NCI-H524 treated with DMSO at 0.1 percent for 48 hours (cell line): Measurements from ENCODE around the gene BABAM2.

Experiments used
- DNase-seq: peaks from one replicate; lab custom pipeline; 2025; lab: John Stamatoyannopoulos, UW

The BABAM2 gene

GRCh38 chr2:28378679-28379584 lies 488.4 kb downstream of the BABAM2 start:
- no peak for DNase-seq

GRCh38 chr2:28380219-28380618 lies 489.7 kb downstream of the BABAM2 start:
- no peak for DNase-seq

DNA sequence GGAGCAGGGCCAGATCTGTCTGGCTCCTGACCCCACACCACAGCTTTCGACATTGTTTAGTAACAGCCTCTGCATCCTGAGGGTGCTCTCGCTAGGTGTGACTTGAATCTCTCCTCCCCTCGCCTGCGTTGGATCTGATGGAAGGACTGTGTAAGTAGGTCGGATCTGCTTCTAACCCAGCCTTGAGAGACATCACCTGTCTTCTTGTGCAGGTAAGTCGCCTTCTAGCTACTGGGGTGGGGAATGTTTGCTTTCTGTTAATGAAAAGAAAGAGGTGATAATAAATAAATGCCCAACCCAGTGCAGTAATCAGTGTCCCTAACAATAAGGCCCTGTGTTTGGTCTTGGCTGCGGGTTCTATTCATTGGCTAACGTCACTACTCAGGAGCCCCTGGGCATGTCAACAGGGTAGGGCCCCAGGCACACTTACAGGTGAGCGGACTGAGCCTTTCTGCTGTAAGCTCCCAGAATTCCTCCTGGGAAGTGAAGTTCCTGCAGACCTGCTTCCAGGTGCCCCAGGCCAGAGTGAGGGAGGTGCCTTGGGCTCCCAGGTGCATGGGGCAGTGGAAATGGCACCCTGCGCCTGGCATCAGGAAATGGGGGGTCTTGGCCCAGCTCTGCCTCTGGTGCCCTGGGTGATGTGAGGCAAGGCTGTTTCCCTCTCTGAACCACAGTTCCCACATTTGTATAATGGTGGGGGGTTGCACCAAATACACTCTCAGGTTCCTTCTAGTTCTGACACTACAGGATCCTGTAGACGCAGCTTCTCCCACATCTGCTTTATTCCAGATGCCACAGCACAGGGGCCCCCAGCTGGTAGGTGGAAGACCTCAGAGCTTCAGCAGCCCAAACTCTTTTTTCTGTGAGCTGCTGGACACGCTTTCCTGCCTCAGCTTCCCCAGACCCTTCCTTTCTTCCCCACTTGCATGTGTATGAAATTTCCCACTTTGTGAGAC lies 491.0 kb downstream of the BABAM2 start:
- DNase-seq, result no peak

DNA sequence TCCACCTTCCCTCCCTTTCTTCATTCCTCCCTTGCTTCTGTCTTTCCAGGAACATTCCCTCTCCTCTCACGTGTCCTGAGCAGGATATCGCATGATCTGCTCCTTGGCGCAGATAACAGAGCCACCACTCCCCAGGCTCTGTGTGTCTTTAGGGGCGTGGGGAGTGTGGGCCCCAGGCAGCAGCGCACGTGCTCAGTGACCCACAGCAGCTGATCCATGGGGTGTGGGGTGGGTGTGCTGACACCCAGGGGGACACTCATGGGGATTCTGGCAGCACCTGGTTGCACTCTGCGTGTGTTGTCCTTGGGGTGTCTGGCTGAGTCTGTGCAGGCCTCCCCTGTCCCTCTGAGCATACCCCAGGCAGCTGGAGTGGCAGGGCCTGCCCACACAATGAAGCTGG lies 492.2 kb downstream of the BABAM2 start:
- no peak for DNase-seq

DNA sequence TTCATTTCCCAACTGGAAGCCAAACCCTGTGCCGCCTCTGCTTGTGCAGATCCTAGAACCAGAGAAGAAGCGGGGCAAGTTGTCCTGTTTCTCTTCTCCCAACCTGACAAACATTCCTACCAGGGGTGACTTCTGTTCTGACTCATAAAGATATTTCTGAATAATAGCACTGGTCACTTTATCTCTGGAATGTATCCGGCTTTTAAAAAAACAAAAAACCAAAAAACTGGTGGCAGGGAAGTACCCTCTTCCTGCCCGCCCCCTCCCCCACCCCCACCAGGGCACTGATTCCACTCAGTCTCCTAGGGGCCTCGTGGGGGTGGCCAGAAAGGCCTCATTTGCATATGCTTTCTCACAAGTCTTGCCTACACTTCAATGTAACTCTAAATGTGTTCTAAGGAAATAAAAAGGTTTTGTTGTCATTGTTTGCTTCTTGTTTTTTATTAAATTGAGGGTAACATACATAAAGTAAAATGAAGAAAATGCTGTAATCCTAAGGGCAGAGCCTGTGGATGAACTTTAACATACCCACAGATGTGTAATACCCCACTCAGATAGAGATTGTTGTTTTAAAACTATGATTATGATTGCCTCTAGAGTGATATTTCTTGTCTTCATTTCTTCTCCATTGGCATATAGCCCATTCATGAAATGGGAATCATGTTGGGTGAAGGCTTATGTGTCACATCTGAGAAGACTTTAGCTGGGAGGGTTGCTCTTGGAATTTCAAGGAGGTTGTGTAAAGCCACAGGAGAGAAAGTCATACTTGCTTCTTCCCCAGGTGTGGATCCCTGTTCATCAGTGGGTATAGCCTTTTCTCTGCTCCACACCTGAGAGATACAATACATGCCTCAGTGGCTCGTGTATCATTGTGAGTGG lies 496.8 kb downstream of the BABAM2 start:
- no peak for DNase-seq
